ENCODE data around the gene ATP5ME.

- no peak for TF ChIP-seq CTCF (conservative IDR thresholded peaks at IDR 0.05 in 1 of 2, IDR thresholded peaks at IDR 0.05 in 1 of 2; ENCODE audit: low read depth in 1 of 2, low read length in 2 of 2)
- TF ChIP-seq EZH2 (IDR thresholded peaks at IDR 0.05; ENCODE audit: low read length, missing control alignments) = no peak
Measured at GRCh38 chr4:635851-636627, 38.0 kb downstream of the ATP5ME start.

Data from fibroblast of lung (primary cell).